HL-60/S4 treated with retinoic acid at 250 ng/mL for 4 days and 3 days (cell line): ENCODE data around the gene PARP15.

Experiments used
- in situ Hi-C: fragments of 300-500 bp; cut with MboI; formaldehyde crosslinking; loops from 2 replicates; pipeline ENCODE4 v1.7.0; 2022; ENCODE audit warnings: low sequenced_read_pairs

Gene PARP15

GRCh38 chr3:122568755-122569154 lies 8.7 kb upstream of the PARP15 start:
- in situ Hi-C loops = no loop called here

GRCh38 chr3:122572940-122573412 lies 4.5 kb upstream of the PARP15 start:
- in situ Hi-C loops = no loop called here

- in situ Hi-C loops = no loop called here
Observed at GRCh38 chr3:122576174-122576940, 1.1 kb upstream of the PARP15 start.

DNA sequence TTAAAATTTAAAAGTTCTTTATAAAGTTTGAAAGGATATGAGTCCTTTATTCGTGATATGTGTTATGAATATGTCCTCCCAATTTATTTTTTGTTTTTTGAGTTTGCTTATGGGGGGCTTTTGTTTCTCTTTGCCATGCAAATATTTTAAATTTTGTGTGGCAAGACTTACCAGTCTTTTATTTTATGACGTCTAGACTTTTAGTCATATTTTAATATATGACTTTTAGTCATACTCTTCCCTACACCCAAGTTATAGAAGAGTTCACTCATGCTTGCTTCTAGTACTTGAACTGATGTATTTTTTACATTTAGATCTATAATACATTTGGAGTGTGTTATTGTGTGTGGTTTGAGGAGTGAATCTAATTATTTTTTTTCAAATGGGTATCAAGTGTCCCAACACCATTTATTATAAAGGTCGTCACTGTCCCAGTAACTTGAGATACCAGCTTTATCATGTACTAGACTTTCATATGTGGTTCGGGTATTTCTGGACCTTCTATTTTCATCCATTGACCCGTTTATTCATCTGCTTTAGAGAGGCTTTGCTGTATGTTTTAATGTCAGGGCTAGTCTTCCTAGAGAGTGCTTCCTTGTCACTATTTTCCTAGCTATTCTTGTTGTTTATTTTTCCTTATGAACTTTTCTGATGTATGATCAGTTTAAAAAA lies 755 bp downstream of the PARP15 start:
- in situ Hi-C loops = no loop called here

GRCh38 chr3:122580470-122580869 lies 3.0 kb downstream of the PARP15 start:
- in situ Hi-C loops = no loop called here

DNA sequence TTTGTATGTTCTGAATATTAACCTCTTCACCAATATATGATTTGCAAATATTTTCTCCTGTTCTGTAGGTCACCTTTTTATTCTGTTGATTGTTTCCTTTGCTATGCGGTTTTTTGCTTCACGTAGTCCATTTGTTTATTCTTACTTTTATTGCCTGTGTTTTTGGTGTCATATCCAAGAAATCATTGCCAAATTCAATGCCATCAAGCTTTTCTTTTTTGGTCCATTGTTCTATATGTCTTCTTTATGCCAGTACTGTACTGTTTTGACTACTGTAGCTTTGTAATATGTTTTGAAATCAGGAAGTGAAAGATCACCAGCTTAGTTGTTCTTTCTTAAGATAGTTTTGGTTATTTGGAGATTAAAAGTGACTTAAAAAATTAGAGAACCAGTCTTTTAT lies 4.2 kb downstream of the PARP15 start:
- in situ Hi-C loops = no loop called here

DNA sequence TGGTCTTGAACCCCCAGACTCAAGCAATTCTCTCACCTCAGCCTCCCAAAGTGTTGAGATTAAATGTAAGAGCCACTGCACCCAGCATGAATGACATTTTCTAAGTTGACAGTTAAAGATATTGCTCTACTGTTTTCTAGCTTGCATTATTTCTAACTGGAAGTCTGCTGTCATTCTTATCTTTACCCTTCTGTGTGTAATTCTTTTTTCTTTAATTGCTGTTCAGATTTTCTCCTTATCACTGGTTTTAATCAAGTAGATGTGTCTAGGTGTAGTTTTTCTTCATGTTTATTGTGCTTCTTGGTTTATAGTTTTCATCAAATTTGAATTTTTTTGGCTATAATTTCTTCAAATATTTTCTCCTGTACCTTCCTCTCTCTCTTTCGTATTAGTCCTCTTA lies 4.9 kb downstream of the PARP15 start:
- in situ Hi-C loops = no loop called here

DNA sequence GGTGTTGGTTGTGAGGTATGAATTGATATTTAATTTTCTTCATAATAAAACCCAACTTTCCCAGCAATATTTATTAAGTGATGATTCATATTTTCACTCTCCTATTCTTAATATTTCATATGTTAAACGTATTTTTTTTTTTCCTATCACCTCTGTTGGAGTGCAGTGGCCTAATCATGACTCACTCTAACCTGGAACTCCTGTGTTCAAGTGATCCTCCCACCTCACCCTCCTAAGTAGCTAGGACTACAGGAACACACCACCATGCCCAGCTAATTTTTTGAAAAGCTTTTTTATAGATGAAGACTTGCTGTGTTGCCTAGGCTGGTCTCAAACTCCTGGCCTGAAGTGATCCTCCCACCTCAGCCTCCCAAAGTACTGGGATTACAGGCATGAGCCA lies 8.6 kb downstream of the PARP15 start:
- in situ Hi-C loops = no loop called here

- in situ Hi-C loops = no loop called here
Observed at GRCh38 chr3:122586773-122587485, 9.5 kb downstream of the PARP15 start.

GRCh38 chr3:122587572-122587971 lies 10.1 kb downstream of the PARP15 start:
- in situ Hi-C loops = no loop called here

DNA sequence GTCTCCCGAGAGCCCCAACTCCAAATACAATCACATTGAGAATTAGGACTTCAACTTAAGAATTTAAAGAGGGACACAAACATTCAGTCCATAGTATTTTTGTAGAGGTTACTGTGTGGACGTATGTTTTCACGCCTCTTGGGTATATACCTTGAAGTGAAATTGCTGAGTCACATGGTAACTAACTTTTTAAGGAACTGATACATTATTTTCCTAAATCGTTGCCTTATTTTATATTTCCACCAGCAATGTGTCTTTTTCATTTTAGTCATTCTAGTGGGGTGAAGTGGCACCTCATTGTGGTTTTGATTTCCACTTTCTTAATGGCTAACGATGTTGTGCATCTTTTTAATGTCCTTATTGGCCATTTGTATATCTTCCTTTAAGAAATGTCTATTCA lies 11.8 kb downstream of the PARP15 start:
- in situ Hi-C loops = no loop called here

DNA sequence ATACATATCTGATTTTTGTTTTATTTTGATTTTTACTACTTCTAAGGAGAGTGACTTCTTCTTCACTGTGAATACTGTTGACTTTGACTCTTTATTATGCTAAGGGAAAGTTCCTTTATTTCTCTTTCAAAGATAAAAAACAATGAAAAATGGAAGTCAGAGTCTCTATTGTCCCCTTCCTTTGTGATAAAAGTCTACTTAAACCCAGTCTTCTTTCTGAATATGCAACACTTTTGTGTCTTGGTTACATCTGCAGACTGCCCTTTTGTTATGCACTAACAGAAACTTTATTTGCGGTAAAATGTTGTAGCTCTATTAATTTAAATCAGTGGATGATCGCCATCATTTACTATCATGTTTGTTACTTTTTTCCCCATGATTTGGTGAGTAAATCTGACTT lies 13.2 kb downstream of the PARP15 start:
- in situ Hi-C loops = no loop called here

DNA sequence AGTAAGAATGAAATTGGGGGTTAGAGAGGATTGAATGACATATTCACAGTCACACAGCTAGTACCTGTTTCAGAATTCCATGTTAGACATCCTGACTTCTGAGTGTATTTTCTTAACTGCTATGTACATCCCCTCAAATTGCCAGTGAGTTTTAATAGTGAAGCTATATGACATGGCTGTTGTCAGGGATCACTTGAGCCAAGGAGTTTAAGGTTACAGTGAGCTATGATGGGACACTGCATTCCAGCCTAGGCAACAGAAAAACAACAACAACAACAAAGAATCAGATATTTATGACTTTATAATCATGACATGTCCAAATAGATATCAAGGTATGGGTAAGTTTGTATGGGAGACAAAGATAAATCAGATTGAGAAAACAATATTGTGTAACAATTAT lies 16.6 kb downstream of the PARP15 start:
- in situ Hi-C loops = no loop called here

DNA sequence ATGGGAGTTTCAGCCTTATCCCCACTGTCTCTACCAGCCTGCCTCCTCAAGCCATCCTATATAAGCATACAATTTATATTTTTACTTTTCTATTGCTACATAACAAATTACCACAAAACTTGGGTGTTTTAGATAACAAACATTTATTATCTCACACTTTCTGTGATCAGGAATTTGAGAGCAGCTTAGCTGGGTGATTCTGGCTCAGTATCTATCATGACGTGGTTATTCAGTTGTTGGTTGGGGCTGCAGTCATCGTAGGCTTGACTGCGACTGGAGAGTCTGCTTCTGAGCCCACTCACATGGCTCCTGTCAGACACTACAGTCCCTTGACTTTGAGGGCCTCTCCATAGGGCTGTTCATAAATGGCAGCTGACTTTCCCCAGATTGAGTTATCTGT lies 20.7 kb downstream of the PARP15 start:
- in situ Hi-C loops = no loop called here

DNA sequence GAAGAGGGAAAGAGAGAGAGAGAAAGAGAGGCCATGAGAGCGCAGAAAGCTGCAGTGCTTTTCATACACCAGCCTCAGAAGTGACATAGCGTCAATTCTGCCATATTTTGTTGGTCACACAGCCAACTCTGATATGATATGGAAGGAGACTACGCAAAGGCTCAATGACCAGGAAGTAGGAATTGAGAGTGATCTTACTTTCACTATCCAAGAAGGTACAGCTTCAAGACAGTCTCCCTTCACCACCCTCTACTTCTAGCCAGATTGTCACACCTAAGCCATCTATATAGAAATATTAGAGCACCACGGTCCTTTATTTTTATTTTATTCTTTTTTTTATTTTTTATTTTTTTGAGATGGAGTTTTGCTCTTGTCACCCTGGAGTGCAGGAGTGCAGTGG lies 21.1 kb downstream of the PARP15 start:
- in situ Hi-C loops = no loop called here

DNA sequence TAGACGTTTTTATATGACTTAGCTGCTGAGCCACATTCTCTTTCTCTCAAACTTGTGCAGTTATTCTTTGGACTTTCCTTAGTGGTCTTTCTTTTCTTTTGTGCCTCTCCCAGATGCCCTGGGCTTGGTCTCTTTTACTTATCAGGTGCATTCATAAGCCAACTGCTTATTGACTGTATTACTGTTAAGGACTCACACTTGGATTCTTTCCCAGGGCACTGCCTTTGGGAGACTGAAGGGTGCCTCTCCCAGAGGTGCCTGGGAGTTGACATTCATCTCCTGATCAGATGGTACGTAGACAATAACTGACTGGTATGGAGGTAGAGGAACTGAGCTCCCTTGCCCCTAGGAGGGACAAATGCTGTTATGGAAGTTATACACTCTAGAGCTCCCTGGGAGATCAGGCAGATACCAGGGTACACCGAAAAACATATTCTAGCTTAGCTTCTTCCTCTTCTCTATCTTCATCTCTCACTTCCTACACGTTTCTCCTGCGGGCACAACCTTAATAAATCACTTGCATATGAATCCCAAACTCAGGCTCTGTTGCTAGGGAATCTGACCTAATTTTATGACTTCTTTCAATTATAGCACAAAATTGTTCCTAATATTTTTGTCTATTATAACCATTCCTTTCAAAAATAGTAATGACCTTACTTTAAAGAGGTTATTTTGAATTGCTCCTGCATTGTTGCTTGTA lies 24.7 kb downstream of the PARP15 start:
- in situ Hi-C loops = no loop called here

DNA sequence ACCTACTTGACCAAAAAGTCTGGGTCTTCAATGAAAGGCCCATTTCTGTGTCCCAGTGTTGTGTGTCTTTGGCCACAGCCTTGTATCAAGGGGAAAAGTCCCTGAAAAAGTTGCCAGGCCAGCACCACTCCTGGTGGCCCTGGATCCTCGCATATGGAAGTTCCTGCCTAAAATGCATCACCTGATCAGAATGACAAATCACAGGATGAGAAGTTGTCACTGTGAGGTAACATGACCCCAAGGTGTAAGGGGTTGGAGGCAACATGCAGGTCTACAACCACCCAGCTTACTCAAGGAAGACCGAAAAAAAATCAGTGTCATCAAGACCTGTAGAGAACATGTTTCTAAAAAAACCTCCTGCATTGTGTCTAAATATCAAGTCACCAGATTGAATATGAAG lies 25.6 kb downstream of the PARP15 start:
- in situ Hi-C loops = no loop called here

GRCh38 chr3:122606330-122606729 lies 28.9 kb downstream of the PARP15 start:
- in situ Hi-C loops = no loop called here

GRCh38 chr3:122608916-122609315 lies 31.5 kb downstream of the PARP15 start:
- in situ Hi-C loops = no loop called here

- in situ Hi-C loops = no loop called here
Observed at GRCh38 chr3:122609798-122610559, 32.5 kb downstream of the PARP15 start.

DNA sequence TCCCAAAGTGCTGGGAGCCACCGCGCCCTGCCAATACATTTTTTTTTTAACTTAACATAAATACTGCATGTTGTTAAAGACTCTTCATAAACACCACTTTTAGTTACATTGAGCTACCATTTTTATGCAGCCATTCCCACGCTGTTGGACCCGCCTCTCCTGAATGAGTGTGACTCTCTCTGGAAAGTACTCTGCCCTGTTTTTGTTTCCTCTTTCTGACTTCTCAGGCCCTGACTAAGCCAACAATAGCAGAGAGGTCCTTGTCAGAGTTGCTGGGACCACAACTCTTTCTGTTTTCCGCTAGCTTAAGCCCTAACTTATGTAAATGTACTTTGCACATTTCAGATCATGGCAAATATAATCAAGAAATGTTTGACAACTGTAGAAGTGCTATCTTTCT lies 35.2 kb downstream of the PARP15 start:
- in situ Hi-C loops = no loop called here
